ENCODE results near the gene SASS6. TPM values are rescaled to one million over a fixed set of nuclear protein-coding genes. Genes with fewer than 3 reads are reported as not detected.

SASS6 gene
- polyA plus RNA-seq, 1 donor from 2014 or later, result 6.4 TPM

DNA sequence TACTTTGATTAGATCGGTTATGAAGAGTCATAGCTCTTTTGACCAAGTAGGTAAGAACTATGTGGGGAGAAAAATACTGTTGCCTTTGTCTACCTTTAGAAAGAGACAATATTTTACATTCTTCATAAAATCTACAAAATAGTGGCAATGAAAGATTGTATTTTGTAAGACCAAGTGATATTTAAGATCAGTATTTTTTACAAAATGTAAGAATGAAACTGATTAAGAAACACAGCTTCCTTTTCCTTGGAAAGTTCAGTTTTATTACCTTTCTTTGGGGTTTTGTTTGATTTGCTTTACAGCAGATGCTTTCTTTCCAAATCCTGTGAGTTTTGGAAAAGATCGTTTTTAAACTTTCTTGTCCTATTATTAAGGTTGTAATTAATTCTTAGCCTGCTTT is 93.1 kb downstream of the SASS6 start:
- Histone ChIP-seq H3K27ac (ENCODE audit: low read length) (peak overlapping the region; percentile 97), H3K4me3 (ENCODE audit: low read length) (peak overlapping the region; percentile 90), H3K9ac (ENCODE audit: low read length) (peak overlapping the region; percentile 99), H2AFZ (ENCODE audit: low read depth, low read length) (no peak overlapping the region), H3K9me3 (ENCODE audit: low read length) (no peaks in the 10 kb centered on the region), H3K4me2 (ENCODE audit: low read length) (peak overlapping the region; percentile 98), H3K27me3 (ENCODE audit: insufficient read depth, low read depth, low read length) (no peaks in the 10 kb centered on the region), H4K20me1 (ENCODE audit: insufficient read depth) (no peaks in the 10 kb centered on the region), H3K9me2 (ENCODE audit: insufficient read depth, low read length) (no peaks in the 10 kb centered on the region), H3K79me2 (replicated peaks; ENCODE audit: insufficient read depth, low read length) (peaks cover 73% of the 10 kb centered on the region), H3F3A (ENCODE audit: insufficient read depth, low read length, poor library complexity, severe bottlenecking) (no peaks in the 10 kb centered on the region), H3K36me3 (ENCODE audit: insufficient read depth, low read length) (no peaks in the 10 kb centered on the region)
- TF ChIP-seq, protein P1, sequence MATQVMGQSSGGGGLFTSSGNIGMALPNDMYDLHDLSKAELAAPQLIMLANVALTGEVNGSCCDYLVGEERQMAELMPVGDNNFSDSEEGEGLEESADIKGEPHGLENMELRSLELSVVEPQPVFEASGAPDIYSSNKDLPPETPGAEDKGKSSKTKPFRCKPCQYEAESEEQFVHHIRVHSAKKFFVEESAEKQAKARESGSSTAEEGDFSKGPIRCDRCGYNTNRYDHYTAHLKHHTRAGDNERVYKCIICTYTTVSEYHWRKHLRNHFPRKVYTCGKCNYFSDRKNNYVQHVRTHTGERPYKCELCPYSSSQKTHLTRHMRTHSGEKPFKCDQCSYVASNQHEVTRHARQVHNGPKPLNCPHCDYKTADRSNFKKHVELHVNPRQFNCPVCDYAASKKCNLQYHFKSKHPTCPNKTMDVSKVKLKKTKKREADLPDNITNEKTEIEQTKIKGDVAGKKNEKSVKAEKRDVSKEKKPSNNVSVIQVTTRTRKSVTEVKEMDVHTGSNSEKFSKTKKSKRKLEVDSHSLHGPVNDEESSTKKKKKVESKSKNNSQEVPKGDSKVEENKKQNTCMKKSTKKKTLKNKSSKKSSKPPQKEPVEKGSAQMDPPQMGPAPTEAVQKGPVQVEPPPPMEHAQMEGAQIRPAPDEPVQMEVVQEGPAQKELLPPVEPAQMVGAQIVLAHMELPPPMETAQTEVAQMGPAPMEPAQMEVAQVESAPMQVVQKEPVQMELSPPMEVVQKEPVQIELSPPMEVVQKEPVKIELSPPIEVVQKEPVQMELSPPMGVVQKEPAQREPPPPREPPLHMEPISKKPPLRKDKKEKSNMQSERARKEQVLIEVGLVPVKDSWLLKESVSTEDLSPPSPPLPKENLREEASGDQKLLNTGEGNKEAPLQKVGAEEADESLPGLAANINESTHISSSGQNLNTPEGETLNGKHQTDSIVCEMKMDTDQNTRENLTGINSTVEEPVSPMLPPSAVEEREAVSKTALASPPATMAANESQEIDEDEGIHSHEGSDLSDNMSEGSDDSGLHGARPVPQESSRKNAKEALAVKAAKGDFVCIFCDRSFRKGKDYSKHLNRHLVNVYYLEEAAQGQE (IDR thresholded peaks at IDR 0.05; ENCODE audit: borderline replicate concordance), result no peak
- TF ChIP-seq SMC3 (conservative IDR thresholded peaks at IDR 0.05; ENCODE audit: poor library complexity) (no peak), MXI1 (conservative IDR thresholded peaks at IDR 0.05; ENCODE audit: poor library complexity, severe bottlenecking) (no peak), EZH2 (IDR thresholded peaks at IDR 0.05; ENCODE audit: borderline replicate concordance, insufficient read depth, low read length, poor library complexity, severe bottlenecking) (no peak), EP300 (conservative IDR thresholded peaks at IDR 0.05; ENCODE audit: poor library complexity, severe bottlenecking) (no peak), POLR2AphosphoS5 (IDR thresholded peaks at IDR 0.05) (no peak), RAD21 (conservative IDR thresholded peaks at IDR 0.05) (no peak), TAF1 (IDR thresholded peaks at IDR 0.05; ENCODE audit: low read depth) (no peak)
- TF ChIP-seq, protein P2, sequence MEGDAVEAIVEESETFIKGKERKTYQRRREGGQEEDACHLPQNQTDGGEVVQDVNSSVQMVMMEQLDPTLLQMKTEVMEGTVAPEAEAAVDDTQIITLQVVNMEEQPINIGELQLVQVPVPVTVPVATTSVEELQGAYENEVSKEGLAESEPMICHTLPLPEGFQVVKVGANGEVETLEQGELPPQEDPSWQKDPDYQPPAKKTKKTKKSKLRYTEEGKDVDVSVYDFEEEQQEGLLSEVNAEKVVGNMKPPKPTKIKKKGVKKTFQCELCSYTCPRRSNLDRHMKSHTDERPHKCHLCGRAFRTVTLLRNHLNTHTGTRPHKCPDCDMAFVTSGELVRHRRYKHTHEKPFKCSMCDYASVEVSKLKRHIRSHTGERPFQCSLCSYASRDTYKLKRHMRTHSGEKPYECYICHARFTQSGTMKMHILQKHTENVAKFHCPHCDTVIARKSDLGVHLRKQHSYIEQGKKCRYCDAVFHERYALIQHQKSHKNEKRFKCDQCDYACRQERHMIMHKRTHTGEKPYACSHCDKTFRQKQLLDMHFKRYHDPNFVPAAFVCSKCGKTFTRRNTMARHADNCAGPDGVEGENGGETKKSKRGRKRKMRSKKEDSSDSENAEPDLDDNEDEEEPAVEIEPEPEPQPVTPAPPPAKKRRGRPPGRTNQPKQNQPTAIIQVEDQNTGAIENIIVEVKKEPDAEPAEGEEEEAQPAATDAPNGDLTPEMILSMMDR (IDR thresholded peaks at IDR 0.05; ENCODE audit: poor library complexity, severe bottlenecking), result no peak

DNA sequence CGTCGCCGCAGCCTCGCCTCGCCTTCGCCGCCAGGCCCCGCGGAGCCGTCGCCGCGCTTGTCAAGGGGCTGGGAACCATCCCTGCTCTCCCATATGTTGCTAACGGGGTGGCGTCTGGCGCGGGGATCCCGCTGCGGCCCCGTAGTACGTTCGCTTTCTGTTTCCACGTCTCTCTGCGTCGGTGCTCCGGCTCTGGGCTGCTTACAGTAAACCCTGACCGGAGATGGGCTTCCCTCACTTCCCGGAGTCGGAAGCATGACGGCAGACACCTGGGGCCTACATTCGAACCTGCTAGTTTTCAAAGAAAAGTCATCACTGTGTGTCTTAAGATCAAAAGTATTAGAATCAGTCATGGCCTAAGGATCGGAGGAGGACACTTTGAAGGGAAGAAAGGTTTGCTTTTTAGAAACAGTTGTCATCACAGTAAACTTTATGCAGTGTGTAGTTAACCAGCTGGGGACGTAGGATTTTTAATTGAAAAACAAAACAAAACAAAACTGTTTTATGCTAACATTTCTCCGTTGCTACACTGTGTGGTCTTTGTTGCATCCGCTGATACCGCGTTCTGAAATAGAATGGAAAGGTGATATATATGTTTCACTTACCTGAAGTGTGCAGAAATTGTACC is 94.0 kb downstream of the SASS6 start:
- Histone ChIP-seq H3K4me3 (ENCODE audit: low read length) (peak overlapping the region; percentile 90), H3K27me3 (ENCODE audit: insufficient read depth, low read depth, low read length) (no peaks in the 10 kb centered on the region), H3K9me3 (ENCODE audit: low read length) (no peaks in the 10 kb centered on the region), H3K9me2 (ENCODE audit: insufficient read depth, low read length) (no peaks in the 10 kb centered on the region), H3F3A (ENCODE audit: insufficient read depth, low read length, poor library complexity, severe bottlenecking) (no peaks in the 10 kb centered on the region), H3K4me2 (ENCODE audit: low read length) (peak overlapping the region; percentile 98), H3K9ac (ENCODE audit: low read length) (peak overlapping the region; percentile 99), H2AFZ (ENCODE audit: low read depth, low read length) (peak overlapping the region; percentile 52), H4K20me1 (ENCODE audit: insufficient read depth) (no peaks in the 10 kb centered on the region), H3K79me2 (replicated peaks; ENCODE audit: insufficient read depth, low read length) (peaks cover 65% of the 10 kb centered on the region), H3K36me3 (ENCODE audit: insufficient read depth, low read length) (no peaks in the 10 kb centered on the region), H3K27ac (ENCODE audit: low read length) (peak overlapping the region; percentile 97)
- TF ChIP-seq TAF1 (IDR thresholded peaks at IDR 0.05; ENCODE audit: low read depth), result no peak
- no peak for TF ChIP-seq SMC3 (conservative IDR thresholded peaks at IDR 0.05; ENCODE audit: poor library complexity)
- TF ChIP-seq MXI1 (conservative IDR thresholded peaks at IDR 0.05; ENCODE audit: poor library complexity, severe bottlenecking), result peak; percentile 41
- TF ChIP-seq POLR2AphosphoS5 (IDR thresholded peaks at IDR 0.05), result peak; percentile 7
- TF ChIP-seq EZH2 (IDR thresholded peaks at IDR 0.05; ENCODE audit: borderline replicate concordance, insufficient read depth, low read length, poor library complexity, severe bottlenecking), result no peak
- TF ChIP-seq, protein P1 (IDR thresholded peaks at IDR 0.05; ENCODE audit: borderline replicate concordance), result no peak

Measured in neural cell (in vitro differentiated cells).